Colon (tissue), 2 donors: ENCODE measurements around the gene TNFRSF1A.

Experiments used
- FAIRE-seq: peaks from 2 replicates; lab custom pipeline; 2012; peaks lifted over from hg19 to GRCh38; lab: Jason Lieb, UNC
- donor health status: control.
- donor health status: control.

Gene TNFRSF1A

DNA sequence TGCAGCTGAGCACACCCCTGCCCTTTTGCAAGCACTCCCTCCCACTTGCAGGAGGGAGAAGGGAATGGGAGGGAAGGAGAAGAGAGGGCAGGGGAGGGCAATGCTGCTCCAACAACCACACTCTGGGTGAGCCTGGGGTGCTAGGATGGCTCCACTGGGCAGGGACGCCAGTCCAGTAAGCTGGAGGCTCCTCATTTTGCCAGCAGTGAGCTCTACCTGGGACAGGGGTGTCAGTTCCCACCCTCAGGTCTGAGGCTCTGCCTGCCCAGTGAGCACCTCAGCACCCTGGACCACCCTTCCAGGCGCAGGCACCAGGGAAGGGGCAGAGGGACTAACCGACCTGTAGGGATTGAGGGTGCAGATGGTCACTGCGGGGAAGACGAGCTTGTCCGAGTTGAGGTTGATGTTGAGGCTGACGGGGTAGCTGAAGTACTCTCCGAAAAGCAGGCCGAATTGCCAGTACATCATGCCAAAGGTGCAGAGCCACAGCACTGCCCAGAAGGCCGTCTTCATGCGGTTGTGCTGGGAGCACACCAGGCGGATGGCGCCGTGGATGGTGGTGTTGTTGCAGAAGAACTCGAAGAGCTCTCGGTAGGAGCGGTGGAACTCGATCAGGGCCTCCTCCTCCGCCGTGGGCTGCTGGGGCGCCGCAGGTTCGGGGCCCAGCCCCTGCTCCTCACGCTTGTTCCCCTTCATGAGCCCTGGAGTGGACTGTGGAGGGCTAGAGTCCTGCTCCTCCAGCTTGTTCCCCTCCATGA lies 32.3 kb upstream of the TNFRSF1A start:
- FAIRE-seq, result no peak

DNA sequence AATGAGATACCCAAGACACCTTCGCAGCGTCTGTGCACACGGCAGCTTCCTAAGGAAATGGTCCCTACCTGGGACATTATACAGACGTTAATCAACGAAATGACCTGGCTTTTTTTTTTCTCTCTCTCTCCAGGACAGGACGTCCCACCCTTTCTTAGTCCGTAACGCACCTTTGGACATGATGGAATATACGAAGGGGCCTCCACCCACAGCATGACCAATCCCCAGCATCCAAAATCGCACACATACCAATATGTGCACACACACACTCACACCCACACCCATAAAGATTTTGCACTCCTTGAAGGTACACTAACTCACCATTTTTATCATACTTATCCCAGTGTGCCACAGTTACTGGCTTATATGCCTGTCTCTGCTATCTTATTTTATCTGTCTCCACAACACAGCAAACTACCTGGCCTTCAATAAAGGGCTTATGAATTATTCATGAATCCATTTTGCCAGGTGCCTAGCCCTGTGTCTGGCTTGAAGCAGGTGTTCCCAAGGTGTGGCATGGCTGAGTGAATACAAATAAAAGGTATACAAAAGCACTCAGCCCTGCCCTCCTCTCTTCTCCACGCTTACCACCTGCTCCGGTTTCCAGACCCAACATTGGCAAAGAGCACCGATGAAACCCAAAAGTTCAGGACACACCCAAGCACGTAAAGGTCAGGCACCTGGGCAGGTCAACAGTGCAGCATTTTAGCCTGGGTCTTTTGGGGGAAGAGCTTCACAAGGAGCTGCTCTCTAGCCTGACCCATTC lies 31.3 kb upstream of the TNFRSF1A start:
- FAIRE-seq, result no peak

GRCh38 chr12:6372403-6373003 lies 30.6 kb upstream of the TNFRSF1A start:
- no peak for FAIRE-seq

- FAIRE-seq, result no peak
Measured at GRCh38 chr12:6370994-6371754, 29.3 kb upstream of the TNFRSF1A start.

GRCh38 chr12:6370576-6370935 lies 28.7 kb upstream of the TNFRSF1A start:
- no peak for FAIRE-seq

DNA sequence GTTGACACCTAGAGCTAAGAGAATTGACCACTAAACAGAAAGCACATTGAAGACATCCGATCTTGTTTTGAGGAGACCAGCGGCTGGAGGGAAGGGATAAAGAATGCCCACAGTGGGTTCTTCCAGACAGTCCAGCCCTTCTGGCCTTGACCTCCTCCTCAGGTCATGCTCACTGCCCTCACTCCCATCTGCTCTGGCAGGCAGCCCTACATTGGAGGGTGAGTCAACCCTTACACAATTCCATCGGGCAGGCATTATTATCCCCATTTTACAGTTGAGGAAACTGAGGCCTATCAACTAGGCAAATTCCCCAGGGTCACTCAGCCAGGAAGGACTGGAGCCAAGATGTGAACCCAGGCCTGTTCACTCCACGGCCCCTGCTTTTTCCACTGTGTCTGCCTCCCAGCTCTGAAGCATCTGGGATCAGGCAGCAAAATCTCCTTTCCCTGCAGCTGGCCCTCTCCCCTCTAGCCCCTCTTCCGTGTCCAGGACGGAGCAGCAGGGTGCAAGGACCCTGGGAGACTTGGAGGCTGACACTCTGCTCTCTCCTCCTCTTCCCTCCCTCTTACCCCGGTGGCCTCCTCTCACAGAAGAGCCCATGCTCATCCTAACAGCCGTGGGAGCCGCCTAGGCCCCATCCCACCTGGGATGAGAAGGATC lies 28.2 kb upstream of the TNFRSF1A start:
- no peak for FAIRE-seq

DNA sequence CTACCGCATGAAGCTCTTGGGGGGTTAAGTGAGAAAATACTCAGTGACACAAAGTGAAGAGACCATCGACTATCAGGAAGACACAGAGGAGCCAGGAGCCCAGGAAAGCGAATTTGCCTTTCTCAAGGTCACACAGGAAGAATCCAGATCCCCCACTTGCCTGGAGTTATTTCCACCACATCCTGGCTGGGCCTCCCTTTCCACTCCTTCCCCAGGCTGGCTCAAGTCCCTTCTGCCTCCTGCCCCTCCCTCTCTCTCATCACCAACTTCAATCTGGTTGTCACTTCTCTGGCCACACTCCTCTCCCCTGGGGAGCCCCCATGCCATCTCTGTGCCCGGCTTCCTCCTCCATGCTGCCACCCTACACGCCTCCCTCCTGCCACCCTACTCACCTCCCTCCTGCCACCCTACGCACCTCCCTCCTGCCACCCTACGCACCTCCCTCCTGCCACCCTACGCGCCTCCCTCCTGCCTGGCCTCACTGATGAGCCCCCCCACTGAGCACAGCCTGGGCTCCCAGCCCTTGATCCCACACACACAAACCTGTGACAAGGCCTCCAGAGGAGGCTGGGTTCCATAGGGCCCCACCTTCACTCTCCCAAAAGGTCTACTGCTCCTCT lies 27.1 kb upstream of the TNFRSF1A start:
- no peak for FAIRE-seq

- FAIRE-seq, result no peak
Measured at GRCh38 chr12:6367969-6368892, 26.4 kb upstream of the TNFRSF1A start.

- no peak for FAIRE-seq
Measured at GRCh38 chr12:6367065-6367968, 25.4 kb upstream of the TNFRSF1A start.

- FAIRE-seq, result no peak
Measured at GRCh38 chr12:6364044-6364374, 22.1 kb upstream of the TNFRSF1A start.

- no peak for FAIRE-seq
Measured at GRCh38 chr12:6363330-6364043, 21.6 kb upstream of the TNFRSF1A start.

DNA sequence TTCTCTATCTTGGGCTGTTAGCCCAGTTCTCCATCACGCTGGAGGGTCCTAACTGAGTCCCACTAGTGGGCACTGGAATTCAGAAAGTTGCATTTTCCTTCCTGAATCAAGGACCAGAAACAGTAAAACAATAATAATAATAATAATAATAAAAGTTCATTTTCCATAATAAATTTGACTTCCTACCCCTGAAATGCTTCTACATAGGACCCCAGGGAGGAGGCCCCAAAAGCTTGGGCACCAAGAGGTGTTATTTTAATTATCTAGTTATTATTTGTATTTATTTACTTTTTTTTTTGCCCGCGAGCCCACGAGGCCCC lies 21.1 kb upstream of the TNFRSF1A start:
- no peak for FAIRE-seq

DNA sequence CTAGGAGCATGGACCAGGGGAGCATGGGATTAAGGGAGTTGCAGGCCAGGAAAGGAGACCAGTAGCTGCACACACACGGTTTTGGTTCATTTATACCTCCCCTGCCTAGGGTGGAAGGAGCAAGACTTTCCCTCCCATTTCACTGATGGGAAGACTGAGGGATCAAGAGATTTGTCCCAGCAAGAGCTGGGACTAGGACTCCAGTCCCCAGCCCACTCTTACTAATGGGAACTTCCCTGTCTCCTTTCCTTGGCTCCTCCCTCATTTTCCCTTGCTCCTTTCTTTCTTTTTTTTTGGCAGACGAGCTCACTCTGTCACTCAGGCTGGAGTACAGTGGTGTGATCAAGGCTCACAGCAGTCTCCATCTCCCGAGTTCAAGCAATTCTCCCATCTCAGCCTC lies 20.5 kb upstream of the TNFRSF1A start:
- no peak for FAIRE-seq

DNA sequence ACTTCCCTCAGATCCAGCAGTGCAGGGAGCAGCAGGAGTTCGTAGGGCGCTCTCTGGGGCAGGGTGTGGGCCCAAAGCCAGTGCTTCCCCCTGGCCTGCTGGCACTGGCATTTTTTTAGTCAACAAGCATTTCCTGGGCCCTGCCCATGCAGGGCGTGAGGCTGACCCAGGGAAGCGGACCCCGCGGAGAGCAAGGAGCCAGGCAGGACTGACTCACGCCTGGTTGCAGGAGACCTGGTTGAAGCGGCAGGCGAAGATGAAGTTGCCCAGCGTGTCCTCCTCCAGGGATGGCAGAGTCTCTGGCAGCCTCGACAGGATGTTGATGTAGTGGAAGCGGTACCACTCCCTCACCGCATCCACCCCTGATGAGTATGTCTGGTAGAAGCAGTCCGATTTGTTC lies 20.0 kb upstream of the TNFRSF1A start:
- FAIRE-seq, result no peak

DNA sequence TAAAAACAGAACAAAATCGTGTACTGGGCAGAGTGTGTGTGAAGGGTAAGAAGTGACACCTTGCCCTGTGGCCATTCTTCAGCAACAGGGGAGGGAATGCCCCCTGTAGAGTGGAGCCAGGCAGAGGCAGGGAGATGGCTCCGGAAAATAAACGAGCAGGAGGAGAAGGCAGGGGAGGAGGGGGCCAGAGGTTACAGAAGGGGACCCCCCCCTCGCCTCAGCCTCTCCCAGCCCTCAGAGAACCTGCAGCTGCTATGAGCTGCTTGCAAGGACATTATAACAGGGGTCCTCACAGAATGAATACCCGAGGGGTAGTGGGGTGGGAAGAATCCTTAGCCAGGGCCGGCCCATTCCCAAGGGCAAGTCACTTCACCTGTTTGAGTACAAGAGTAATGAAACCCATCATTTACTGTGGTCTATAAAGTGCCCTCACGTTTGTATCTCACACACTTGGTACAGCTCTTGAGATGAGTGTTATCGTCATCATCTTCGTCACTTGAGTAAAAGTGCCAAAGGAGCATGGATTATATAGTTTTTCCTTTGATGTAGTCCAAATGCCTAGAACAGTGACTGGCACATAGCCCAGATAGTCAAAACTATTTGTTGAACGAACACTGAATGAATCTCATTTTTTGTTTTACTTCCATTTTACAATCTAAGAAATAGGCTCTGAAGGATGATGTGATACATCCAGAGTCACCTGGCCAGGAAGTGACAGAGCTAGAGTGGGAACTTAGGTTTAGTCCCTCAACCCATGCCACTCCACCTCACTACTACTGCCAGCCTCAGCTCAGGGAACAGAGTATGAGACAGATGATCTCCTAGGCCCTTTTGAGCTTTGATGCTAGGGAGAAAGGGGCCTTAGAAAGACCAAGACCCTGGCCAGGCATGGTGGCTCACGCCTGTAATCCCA lies 19.0 kb upstream of the TNFRSF1A start:
- no peak for FAIRE-seq

- no peak for FAIRE-seq
Measured at GRCh38 chr12:6360080-6360571, 18.2 kb upstream of the TNFRSF1A start.

DNA sequence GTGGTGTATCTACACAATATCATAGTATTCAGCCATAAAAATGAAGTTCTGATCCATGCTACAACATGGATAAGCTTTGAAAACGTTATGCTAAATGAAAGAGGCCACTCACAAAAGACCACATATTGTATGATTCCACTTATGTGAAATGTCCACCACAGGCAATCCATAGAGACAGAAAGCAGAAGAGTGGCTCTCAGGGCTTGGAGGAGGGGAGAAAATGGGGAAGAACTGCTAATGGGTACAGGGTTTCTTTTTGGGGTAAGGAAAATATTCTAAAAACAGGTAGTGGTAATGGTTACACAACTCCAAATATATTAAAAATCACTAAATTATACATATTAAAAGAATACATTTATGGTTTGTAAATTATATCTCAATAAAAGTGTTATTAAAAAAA lies 17.0 kb upstream of the TNFRSF1A start:
- no peak for FAIRE-seq

GRCh38 chr12:6356374-6356820 lies 14.5 kb upstream of the TNFRSF1A start:
- FAIRE-seq, result no peak
